Measurements from ENCODE around the gene SYF2.

DNA sequence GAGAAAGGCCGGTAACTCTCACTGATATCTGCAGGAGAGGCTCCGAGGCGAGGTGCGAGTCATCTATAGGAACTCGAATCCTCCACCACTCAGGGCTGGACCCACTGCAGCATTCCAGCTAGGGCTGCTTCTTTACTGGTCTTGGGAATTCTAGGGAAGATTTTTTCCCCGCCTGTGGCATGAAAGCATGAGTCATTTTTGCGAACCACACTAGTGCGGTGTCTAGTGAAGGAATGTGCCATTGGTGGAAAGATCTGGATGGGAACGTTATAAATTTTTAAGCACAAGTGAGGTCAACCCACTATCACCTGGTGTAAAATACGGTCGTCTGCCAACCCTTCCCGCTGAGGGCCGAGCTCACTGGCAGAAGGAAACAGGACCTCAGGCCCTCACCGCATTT lies 49.7 kb downstream of the SYF2 start:
- TF ChIP-seq, protein P1, sequence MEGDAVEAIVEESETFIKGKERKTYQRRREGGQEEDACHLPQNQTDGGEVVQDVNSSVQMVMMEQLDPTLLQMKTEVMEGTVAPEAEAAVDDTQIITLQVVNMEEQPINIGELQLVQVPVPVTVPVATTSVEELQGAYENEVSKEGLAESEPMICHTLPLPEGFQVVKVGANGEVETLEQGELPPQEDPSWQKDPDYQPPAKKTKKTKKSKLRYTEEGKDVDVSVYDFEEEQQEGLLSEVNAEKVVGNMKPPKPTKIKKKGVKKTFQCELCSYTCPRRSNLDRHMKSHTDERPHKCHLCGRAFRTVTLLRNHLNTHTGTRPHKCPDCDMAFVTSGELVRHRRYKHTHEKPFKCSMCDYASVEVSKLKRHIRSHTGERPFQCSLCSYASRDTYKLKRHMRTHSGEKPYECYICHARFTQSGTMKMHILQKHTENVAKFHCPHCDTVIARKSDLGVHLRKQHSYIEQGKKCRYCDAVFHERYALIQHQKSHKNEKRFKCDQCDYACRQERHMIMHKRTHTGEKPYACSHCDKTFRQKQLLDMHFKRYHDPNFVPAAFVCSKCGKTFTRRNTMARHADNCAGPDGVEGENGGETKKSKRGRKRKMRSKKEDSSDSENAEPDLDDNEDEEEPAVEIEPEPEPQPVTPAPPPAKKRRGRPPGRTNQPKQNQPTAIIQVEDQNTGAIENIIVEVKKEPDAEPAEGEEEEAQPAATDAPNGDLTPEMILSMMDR (IDR thresholded peaks at IDR 0.05; ENCODE audit: poor library complexity): no peak
- no peak for TF ChIP-seq EZH2 (IDR thresholded peaks at IDR 0.05; ENCODE audit: borderline replicate concordance)
